HG03442 (cell line): Measurements from ENCODE around the gene PLCB1.
"Not testable (repeated sequence)": the region's sequence is repeated elsewhere in the genome, so short reads cannot be mapped to it uniquely, and the experiment has no call there.

Experiments used
- ATAC-seq: cut with Tn5 transposase; IDR thresholded peaks from one replicate; pipeline ENCODE4 v1.9.1; 2021; ENCODE audit warnings: mild to moderate bottlenecking, moderate library complexity; ENCODE audit not compliant: unreplicated experiment

PLCB1 gene

GRCh38 chr20:8635837-8636236, 503.8 kb downstream of the PLCB1 start:
- ATAC-seq = no peak

GRCh38 chr20:8639112-8639778, 507.2 kb downstream of the PLCB1 start:
- ATAC-seq = no peak

- ATAC-seq = no peak
These were observed 508.4 kb downstream of the PLCB1 start for GRCh38 chr20:8640461-8640860.

- ATAC-seq = no peak
These were observed 510.2 kb downstream of the PLCB1 start for GRCh38 chr20:8642247-8642646.

GRCh38 chr20:8644468-8644867, 512.4 kb downstream of the PLCB1 start:
- ATAC-seq = not testable (repeated sequence)

- no peak for ATAC-seq
These were observed 513.3 kb downstream of the PLCB1 start for GRCh38 chr20:8645326-8645725.

- no peak for ATAC-seq
These were observed 514.0 kb downstream of the PLCB1 start for GRCh38 chr20:8646033-8646441.

- ATAC-seq = no peak
These were observed 514.6 kb downstream of the PLCB1 start for GRCh38 chr20:8646716-8647115.

- no peak for ATAC-seq
These were observed 515.9 kb downstream of the PLCB1 start for GRCh38 chr20:8647961-8648441.

- no peak for ATAC-seq
These were observed 516.4 kb downstream of the PLCB1 start for GRCh38 chr20:8648466-8648865.

- no peak for ATAC-seq
These were observed 520.3 kb downstream of the PLCB1 start for GRCh38 chr20:8652396-8652795.

GRCh38 chr20:8654486-8654885, 522.4 kb downstream of the PLCB1 start:
- ATAC-seq = no peak

GRCh38 chr20:8656335-8656734, 524.3 kb downstream of the PLCB1 start:
- ATAC-seq = no peak

GRCh38 chr20:8657664-8658063, 525.6 kb downstream of the PLCB1 start:
- ATAC-seq = no peak

GRCh38 chr20:8658103-8658502, 526.0 kb downstream of the PLCB1 start:
- no peak for ATAC-seq

GRCh38 chr20:8661229-8661952, 529.3 kb downstream of the PLCB1 start:
- ATAC-seq = no peak

- ATAC-seq = no peak
These were observed 530.4 kb downstream of the PLCB1 start for GRCh38 chr20:8662433-8662954.

- ATAC-seq = no peak
These were observed 531.4 kb downstream of the PLCB1 start for GRCh38 chr20:8663424-8663823.

- no peak for ATAC-seq
These were observed 532.7 kb downstream of the PLCB1 start for GRCh38 chr20:8664778-8665177.

GRCh38 chr20:8667306-8667705, 535.2 kb downstream of the PLCB1 start:
- no peak for ATAC-seq

GRCh38 chr20:8670207-8670892, 538.3 kb downstream of the PLCB1 start:
- ATAC-seq = no peak

- ATAC-seq = no peak
These were observed 538.8 kb downstream of the PLCB1 start for GRCh38 chr20:8670893-8671215.
